COLO668 (cell line): ENCODE measurements around the gene F13A1.

ENCODE experiments used
- DNase-seq: peaks from one replicate; lab custom pipeline; 2025; ENCODE audit not compliant: unreplicated experiment; lab: John Stamatoyannopoulos, UW

The F13A1 gene

GRCh38 chr6:6244624-6245023, 75.8 kb downstream of the F13A1 start:
- no peak for DNase-seq

GRCh38 chr6:6243846-6244245, 76.6 kb downstream of the F13A1 start:
- DNase-seq = no peak

DNA sequence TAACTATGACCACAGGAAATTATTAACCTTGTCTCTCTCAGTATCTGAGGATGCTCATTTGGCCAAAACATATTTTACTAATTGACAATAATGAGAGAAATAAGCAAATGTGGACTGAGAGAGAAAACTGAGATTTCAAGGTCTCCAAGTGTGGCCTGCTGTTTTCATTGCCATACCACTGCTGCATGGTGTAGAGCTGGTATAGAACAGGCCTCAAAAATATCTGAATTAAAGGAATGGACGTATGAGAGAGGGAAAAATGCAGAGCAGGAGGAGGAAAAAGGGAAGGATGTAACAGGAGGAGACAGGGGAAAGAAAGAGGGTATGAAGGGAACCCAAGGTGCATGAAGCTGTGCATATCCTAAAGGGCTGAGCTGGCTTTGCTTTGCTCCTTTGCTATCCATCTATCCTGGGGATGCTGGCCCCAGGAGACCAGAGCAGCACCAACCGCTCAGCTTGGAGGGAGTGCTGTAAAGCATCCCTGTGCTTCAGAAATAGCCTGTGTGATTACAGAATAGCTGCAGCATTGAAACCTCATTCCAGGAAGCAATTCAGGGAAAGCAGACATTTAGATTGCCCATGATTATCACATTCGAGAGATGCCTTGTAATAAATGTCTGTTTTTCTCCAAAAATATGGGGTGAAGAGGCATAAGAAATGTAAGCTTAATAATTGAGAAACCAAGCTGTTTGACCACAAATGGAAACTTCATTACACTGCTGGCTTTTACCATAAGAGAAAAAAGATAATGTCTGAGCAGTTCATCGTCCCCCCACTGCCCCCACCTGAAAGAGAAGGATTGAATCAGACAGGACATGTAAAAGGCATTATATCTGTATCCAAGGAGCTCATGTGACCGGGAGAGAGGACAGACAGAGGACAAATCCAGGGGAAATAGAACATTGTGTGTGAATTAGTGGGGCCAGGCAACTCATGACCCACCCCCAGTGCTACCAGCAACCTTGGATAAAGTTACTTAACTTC, 80.6 kb downstream of the F13A1 start:
- no peak for DNase-seq

DNA sequence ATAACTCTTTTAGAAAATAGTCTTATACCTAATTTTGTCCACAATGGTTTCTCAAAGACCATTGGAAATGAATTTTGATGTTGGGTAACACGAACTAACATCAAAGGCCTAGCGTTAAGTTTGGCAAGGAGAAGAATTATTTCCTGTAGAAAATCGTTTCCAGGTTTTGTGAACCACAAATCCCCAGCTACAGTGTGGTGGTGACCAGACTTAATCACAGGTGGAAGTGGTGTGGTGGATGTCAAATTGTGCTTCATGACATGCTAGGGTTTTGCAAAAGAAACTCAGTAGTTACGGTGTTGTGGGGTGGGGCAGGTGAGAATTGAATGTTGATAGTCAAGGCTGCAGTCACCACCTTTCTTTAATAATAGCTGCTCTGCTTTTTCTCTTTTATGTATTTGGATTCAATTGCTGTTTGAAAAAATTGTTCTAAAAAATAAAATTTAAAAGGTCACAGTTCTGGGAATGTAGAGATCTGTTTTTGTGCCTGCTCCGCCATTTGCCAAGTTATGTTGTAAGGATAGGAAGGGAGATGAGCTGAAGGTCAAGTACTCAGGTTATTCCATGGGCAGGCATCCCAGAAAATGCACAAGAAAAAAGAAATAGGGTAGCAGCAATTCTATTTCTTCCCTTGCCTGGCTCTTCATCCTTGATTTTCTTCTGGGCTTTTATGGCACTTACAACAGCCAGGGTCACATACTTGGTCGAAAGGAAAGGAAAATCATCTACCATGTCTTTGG, 83.6 kb downstream of the F13A1 start:
- DNase-seq = no peak

- no peak for DNase-seq
These were observed 84.7 kb downstream of the F13A1 start for GRCh38 chr6:6235786-6236185.

DNA sequence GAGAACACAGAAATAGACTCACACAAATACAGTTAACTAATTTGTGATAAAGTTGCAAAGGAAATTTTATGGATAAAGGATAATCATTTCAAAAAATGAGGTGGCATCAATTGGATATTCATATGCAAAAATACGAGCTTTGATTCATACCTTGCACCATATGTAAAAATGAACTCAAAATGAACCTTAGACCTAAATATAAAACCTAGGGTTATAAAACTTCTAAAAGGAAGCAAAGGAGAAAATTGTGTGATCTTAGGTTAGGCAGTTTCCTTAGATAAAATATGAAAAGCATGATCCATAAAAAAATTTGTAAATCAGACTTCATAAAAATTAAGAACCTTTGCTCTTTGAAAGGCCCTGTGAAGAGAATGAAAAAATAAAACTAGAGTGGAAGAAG, 85.5 kb downstream of the F13A1 start:
- DNase-seq = no peak

DNA sequence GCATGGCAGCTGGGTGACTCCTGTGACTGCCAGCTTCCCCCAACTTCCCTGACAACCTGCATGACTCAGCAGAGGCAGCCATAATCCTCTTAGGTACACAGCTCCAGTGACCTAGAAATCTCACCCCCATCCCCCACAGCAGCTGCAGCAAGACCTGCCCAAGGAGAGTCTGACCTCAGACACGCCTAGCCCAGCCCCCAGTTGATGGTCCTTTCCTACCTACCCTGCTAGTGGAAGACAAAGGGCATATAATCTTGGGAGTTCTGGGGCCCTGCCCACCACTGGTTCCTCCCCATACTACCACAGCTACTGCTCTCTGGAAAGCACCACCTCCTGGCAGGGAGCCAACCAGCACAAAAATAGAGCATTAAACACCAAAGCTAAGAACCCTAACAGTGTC, 90.2 kb downstream of the F13A1 start:
- no peak for DNase-seq

GRCh38 chr6:6227896-6228295, 92.6 kb downstream of the F13A1 start:
- DNase-seq = no peak

- DNase-seq = no peak
These were observed 94.5 kb downstream of the F13A1 start for GRCh38 chr6:6225885-6226529.

- DNase-seq = no peak
These were observed 95.5 kb downstream of the F13A1 start for GRCh38 chr6:6224933-6225486.

- DNase-seq = no peak
These were observed 98.5 kb downstream of the F13A1 start for GRCh38 chr6:6221787-6222535.

- DNase-seq = no peak
These were observed 99.7 kb downstream of the F13A1 start for GRCh38 chr6:6220718-6221117.

GRCh38 chr6:6219716-6220115, 100.7 kb downstream of the F13A1 start:
- DNase-seq = no peak

DNA sequence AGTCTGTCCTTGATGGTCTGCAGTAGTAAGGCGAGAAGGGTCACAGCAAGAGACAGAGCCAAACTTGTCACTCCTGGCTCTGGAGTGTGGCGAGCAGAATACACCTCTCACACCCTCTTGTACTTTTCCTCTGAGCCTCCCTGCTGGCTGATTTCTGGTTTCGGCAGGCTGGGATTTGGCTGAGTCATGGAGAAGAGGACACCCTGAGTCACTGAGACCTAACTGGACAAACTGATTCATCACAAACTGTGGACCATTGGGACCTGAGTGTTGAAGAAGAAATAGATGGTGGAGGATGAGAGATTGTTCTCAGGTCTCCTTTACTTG, 101.7 kb downstream of the F13A1 start:
- no peak for DNase-seq

GRCh38 chr6:6217855-6218758, 102.4 kb downstream of the F13A1 start:
- DNase-seq = no peak

GRCh38 chr6:6210994-6211393, 109.5 kb downstream of the F13A1 start:
- no peak for DNase-seq

GRCh38 chr6:6202886-6203285, 117.6 kb downstream of the F13A1 start:
- no peak for DNase-seq

- DNase-seq = no peak
These were observed 119.3 kb downstream of the F13A1 start for GRCh38 chr6:6201200-6201599.

DNA sequence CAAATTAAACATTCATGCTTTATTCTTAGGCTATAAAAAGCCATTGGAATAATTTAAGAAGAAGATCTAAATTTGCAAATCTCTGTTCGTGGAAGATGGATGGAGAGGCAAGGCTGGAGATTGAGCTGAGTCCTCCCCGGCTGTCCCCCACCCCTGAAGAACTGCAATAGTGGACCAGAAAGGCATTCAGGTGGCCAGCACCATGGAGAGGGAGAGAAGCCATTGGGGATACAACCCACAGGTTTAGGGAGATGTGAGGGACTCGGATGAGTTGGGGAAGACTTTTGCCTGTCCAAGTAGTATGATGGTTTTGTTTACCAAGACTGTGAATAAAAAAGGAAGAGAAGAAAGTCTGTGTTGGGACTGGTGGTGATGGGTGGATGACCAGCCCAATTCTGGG, 120.8 kb downstream of the F13A1 start:
- DNase-seq = no peak

DNA sequence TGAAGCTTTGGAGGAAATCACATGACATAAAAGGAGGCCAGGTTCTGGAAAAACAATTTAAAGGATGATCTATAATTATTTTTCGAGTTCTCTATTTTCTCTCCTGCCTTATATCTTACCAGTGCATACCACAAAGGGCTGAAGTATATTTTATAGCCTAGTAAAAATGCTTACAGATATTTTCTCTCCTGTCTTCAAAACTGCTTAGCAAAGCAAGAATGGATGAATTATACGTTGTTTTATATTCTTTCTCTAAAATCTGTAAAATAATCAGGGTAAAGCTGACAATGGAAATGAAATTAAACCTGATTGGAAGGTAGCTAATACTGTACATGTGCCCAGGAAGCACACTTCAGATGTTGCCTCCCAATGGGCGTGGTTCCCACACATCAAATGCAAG, 123.7 kb downstream of the F13A1 start:
- no peak for DNase-seq
